GM12878 (cell line): Measurements from ENCODE around the gene TSEN54.

Experiments used
- CTCF ChIP-seq, 3 experiments: IDR thresholded peaks in 2 of 3; conservative IDR thresholded peaks in 1 of 3; 2 replicates each; pipeline ENCODE4 v1.5.1; 2011; ENCODE audit warnings: low read depth in 3 of 3, low read length in 3 of 3, mild to moderate bottlenecking in 3 of 3, control low read depth in 2 of 3, moderate library complexity in 2 of 3, inconsistent platforms in 1 of 3, mixed read lengths in 1 of 3; ENCODE audit not compliant: control insufficient read depth in 2 of 3, insufficient read depth in 1 of 3; ENCODE audit errors: extremely low read depth in 1 of 3
- REST ChIP-seq: IDR thresholded peaks from 2 replicates; pipeline ENCODE4 v1.6.1; 2012; ENCODE audit warnings: mild to moderate bottlenecking, low read depth, low read length

DNA sequence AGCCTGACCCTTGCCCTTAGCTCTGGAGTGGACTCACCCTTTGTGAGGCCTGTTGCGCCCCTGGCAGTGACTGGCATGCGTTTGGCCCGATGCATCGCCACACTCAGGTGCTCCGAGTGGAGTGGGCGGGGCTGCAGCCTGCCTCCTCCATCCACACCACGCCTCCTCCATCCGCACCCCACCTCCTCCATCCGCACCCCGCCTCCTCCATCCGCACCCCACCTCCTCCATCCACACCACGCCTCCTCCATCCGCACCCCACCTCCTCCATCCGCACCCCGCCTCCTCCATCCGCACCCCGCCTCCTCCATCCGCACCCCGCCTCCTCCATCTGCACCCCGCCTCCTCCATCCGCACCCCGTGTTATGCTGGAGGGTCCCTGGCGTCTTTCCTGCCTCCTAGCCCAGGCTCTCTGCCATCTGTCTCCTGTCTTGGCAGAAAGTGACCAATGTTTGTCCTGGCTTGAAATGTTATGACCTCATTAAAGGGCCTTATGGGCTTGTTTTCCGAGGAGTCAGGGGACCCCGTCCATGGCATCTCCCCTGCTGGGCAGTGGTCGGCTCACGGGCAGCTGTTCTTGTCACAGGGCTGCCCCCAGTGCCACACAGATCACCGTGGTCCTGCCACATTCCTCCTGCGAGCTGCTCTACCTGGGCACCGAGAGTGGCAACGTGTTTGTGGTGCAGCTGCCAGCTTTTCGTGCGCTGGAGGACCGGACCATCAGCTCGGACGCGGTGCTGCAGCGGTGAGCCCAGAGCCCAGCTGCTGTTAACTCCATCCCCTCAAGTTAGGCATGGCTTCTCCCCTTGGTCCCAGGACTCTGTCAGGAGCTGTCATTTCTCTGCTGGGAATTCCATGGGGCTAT, 42.6 kb downstream of the TSEN54 start:
- TF ChIP-seq REST (no peak), CTCF (IDR thresholded peaks at IDR 0.05 in 2 of 3, conservative IDR thresholded peaks at IDR 0.05 in 1 of 3; ENCODE audit: control insufficient read depth in 2 of 3, extremely low read depth in 1 of 3, insufficient read depth in 1 of 3, low read depth in 3 of 3, low read length in 3 of 3) (no peak)
